Karpas-422 (cell line): ENCODE results near the gene RAB11B. TPM values are rescaled to one million over a fixed set of nuclear protein-coding genes. Genes with fewer than 3 reads are reported as not detected.
A peak's percentile ranks its signal among the peaks of the same experiment; 100 is the strongest.
"Not testable (repeated sequence)": the region's sequence is repeated elsewhere in the genome, so short reads cannot be mapped to it uniquely, and the experiment has no call there.

Experiments
- DNase-seq: peaks from one replicate; pipeline ENCODE4 v3.0.0-alpha.2; 2015
- H2AFZ ChIP-seq: fragments of 200-600 bp; sonication (generic); 2 replicates; pipeline ENCODE4 v1.6.1; 2014; ENCODE audit warnings: antibody characterized with exemption, low read length, mixed read lengths
- H3K27ac ChIP-seq: fragments of 200-600 bp; sonication (generic); 2 replicates; pipeline ENCODE4 v1.5.1; 2014; ENCODE audit warnings: mild to moderate bottlenecking, low read length, moderate library complexity
- H3K27me3 ChIP-seq: fragments of 200-600 bp; sonication (generic); 2 replicates; pipeline ENCODE4 v1.6.1; 2014; ENCODE audit warnings: low read length, mixed read lengths
- H3K36me3 ChIP-seq: fragments of 200-600 bp; sonication (generic); 2 replicates; pipeline ENCODE4 v1.6.1; 2014; ENCODE audit warnings: low read length, mixed read lengths; ENCODE audit not compliant: insufficient read depth
- H3K4me1 ChIP-seq: fragments of 200-600 bp; sonication (generic); 2 replicates; pipeline ENCODE4 v1.6.1; 2014; ENCODE audit warnings: mild to moderate bottlenecking, low read length, mixed read lengths
- H3K4me2 ChIP-seq: fragments of 200-600 bp; sonication (generic); 2 replicates; pipeline ENCODE4 v1.6.1; 2014; ENCODE audit warnings: low read length, low read depth, mild to moderate bottlenecking; ENCODE audit not compliant: poor library complexity, severe bottlenecking
- H3K4me3 ChIP-seq: fragments of 200-600 bp; sonication (generic); 2 replicates; pipeline ENCODE4 v1.5.1; 2014; ENCODE audit warnings: mild to moderate bottlenecking, antibody characterized with exemption, low read length, mixed read lengths
- H3K79me2 ChIP-seq: fragments of 200-600 bp; sonication (generic); 2 replicates; pipeline ENCODE4 v1.6.1; 2014; ENCODE audit warnings: mild to moderate bottlenecking, low read length, mixed read lengths
- H3K9ac ChIP-seq: fragments of 200-600 bp; sonication (generic); 2 replicates; pipeline ENCODE4 v1.6.0; 2014; ENCODE audit warnings: low read length
- H3K9me2 ChIP-seq: fragments of 200-600 bp; sonication (generic), shearing (Covaris generic); replicated peaks from 2 replicates; pipeline ENCODE4 v1.6.0; 2014; ENCODE audit warnings: mild to moderate bottlenecking, low read length, moderate library complexity; ENCODE audit not compliant: insufficient read depth
- H3K9me3 ChIP-seq: fragments of 300-700, 200-600 bp; sonication (generic); 2 replicates; pipeline ENCODE4 v1.6.1; 2014; ENCODE audit warnings: low read length, mixed read lengths
- H4K20me1 ChIP-seq: fragments of 200-600 bp; sonication (generic); 2 replicates; pipeline ENCODE4 v1.6.1; 2014; ENCODE audit warnings: mild to moderate bottlenecking, antibody characterized with exemption, low read length, low read depth; ENCODE audit not compliant: insufficient read depth
- total RNA-seq: library from RNA; depleted of rRNA; stranded (reverse); fragments of >200 nt; shearing (Covaris generic); gene quantifications from 2 replicates; pipeline ENCODE4 v1.2.3, GENCODE V29; 2014; ENCODE audit warnings: low replicate concordance

Gene RAB11B
- total RNA-seq, 1 experiment from 2014 or later: 23.7 TPM

- no peak overlapping the region for H3K9ac ChIP-seq
Observed at GRCh38 chr19:8441725-8442544, 51.8 kb downstream of the RAB11B start.

GRCh38 chr19:8444140-8444676, 54.0 kb downstream of the RAB11B start:
- Histone ChIP-seq H3K4me1 (peaks cover 30% of the 10 kb centered on the region), H2AFZ (peak overlapping the region; percentile 68), H3K79me2 (peaks cover 44% of the 10 kb centered on the region), H4K20me1 (peaks cover 33% of the 10 kb centered on the region), H3K4me3 (peak overlapping the region; percentile 97), H3K9ac (peak overlapping the region; percentile 100), H3K4me2 (peak overlapping the region; percentile 79), H3K36me3 (peaks cover 15% of the 10 kb centered on the region)
- not testable (repeated sequence) for DNase-seq, H3K9me3 ChIP-seq, H3K27ac ChIP-seq, H3K9me2 ChIP-seq, H3K27me3 ChIP-seq

More at GRCh38 chr19:8441725-8442544, 51.8 kb downstream of the RAB11B start:
- no peak overlapping the region for H2AFZ ChIP-seq
- no peak overlapping the region for H3K27ac ChIP-seq
- H3K4me1 ChIP-seq: peaks cover 17% of the 10 kb centered on the region
- H3K27me3 ChIP-seq: no peaks in the 10 kb centered on the region
- no peak for DNase-seq
- no peaks in the 10 kb centered on the region for H3K9me2 ChIP-seq
- peaks cover 22% of the 10 kb centered on the region for H3K79me2 ChIP-seq
- H3K9me3 ChIP-seq: no peaks in the 10 kb centered on the region
- peaks cover 7% of the 10 kb centered on the region for H3K36me3 ChIP-seq
- no peak overlapping the region for H3K4me2 ChIP-seq
- no peak overlapping the region for H3K4me3 ChIP-seq
- H4K20me1 ChIP-seq: peaks cover 17% of the 10 kb centered on the region

GRCh38 chr19:8444677-8445487, 54.7 kb downstream of the RAB11B start, which contains the start of gene HNRNPM:
Gene HNRNPM, plus strand, starts transcription at chr19:8444975. Its CDS starts 24 bp downstream, at chr19:8444999.
- Histone ChIP-seq H3K36me3 (peaks cover 15% of the 10 kb centered on the region), H3K9ac (peak within 1 kb of the TSS; percentile 100), H3K79me2 (peaks cover 51% of the 10 kb centered on the region), H4K20me1 (peaks cover 37% of the 10 kb centered on the region), H3K4me3 (peak within 1 kb of the TSS; percentile 97), H3K27me3 (no peaks in the 10 kb centered on the region), H3K4me1 (peaks cover 30% of the 10 kb centered on the region), H3K4me2 (peak within 1 kb of the TSS; percentile 79), H3K27ac (peak within 1 kb of the TSS; percentile 76), H2AFZ (peak within 1 kb of the TSS; percentile 68), H3K9me3 (no peaks in the 10 kb centered on the region), H3K9me2 (no peaks in the 10 kb centered on the region)
- DNase-seq: peak; percentile 99

- Histone ChIP-seq H3K4me1 (peaks cover 30% of the 10 kb centered on the region), H3K36me3 (peaks cover 15% of the 10 kb centered on the region), H4K20me1 (peaks cover 42% of the 10 kb centered on the region), H3K9me3 (no peaks in the 10 kb centered on the region), H3K79me2 (peaks cover 57% of the 10 kb centered on the region), H3K27me3 (no peaks in the 10 kb centered on the region), H3K9me2 (no peaks in the 10 kb centered on the region), H3K4me2 (peak overlapping the region; percentile 79), H3K9ac (peak overlapping the region; percentile 100), H3K27ac (peak overlapping the region; percentile 76), H3K4me3 (peak overlapping the region; percentile 97), H2AFZ (no peak overlapping the region; the same call in 1 of the 2 replicates)
- DNase-seq: peak; percentile 82
Observed at GRCh38 chr19:8445488-8446001, 55.4 kb downstream of the RAB11B start.

GRCh38 chr19:8446061-8446709, 56.0 kb downstream of the RAB11B start:
- H3K9ac ChIP-seq: peak overlapping the region; percentile 100
- peaks cover 63% of the 10 kb centered on the region for H3K79me2 ChIP-seq
- peak overlapping the region; percentile 76; the same call in 1 of the 2 replicates for H3K27ac ChIP-seq
- peaks cover 44% of the 10 kb centered on the region for H4K20me1 ChIP-seq
- no peaks in the 10 kb centered on the region for H3K9me3 ChIP-seq
- peaks cover 30% of the 10 kb centered on the region for H3K4me1 ChIP-seq
- no peaks in the 10 kb centered on the region for H3K9me2 ChIP-seq
- peak overlapping the region; percentile 97 for H3K4me3 ChIP-seq
- no peaks in the 10 kb centered on the region for H3K27me3 ChIP-seq
- H3K36me3 ChIP-seq: peaks cover 15% of the 10 kb centered on the region
- peak overlapping the region; percentile 79 for H3K4me2 ChIP-seq
- no peak for DNase-seq
- no peak overlapping the region for H2AFZ ChIP-seq

- Histone ChIP-seq H3K27me3 (no peaks in the 10 kb centered on the region), H3K79me2 (peaks cover 99% of the 10 kb centered on the region), H3K36me3 (peaks cover 29% of the 10 kb centered on the region), H3K4me3 (no peak overlapping the region), H4K20me1 (peaks cover 79% of the 10 kb centered on the region), H3K9ac (no peak overlapping the region), H2AFZ (no peak overlapping the region), H3K9me3 (no peaks in the 10 kb centered on the region), H3K9me2 (no peaks in the 10 kb centered on the region), H3K27ac (no peak overlapping the region), H3K4me2 (no peak overlapping the region), H3K4me1 (peaks cover 24% of the 10 kb centered on the region)
- no peak for DNase-seq
Observed at GRCh38 chr19:8449830-8450229, 59.7 kb downstream of the RAB11B start.

- H3K9ac ChIP-seq: no peak overlapping the region
- H3K9me2 ChIP-seq: no peaks in the 10 kb centered on the region
- peaks cover 99% of the 10 kb centered on the region for H3K79me2 ChIP-seq
- H3K9me3 ChIP-seq: no peaks in the 10 kb centered on the region
- no peak overlapping the region for H3K4me2 ChIP-seq
- H3K4me1 ChIP-seq: peaks cover 19% of the 10 kb centered on the region
- peaks cover 35% of the 10 kb centered on the region for H3K36me3 ChIP-seq
- DNase-seq: no peak
- no peak overlapping the region for H3K4me3 ChIP-seq
- H3K27ac ChIP-seq: no peak overlapping the region
- no peaks in the 10 kb centered on the region for H3K27me3 ChIP-seq
- H4K20me1 ChIP-seq: peaks cover 81% of the 10 kb centered on the region
- no peak overlapping the region for H2AFZ ChIP-seq
Observed at GRCh38 chr19:8451377-8451776, 61.2 kb downstream of the RAB11B start.
